ENCODE results near the gene MAB21L2. TPM values are rescaled to one million over a fixed set of nuclear protein-coding genes. Genes with fewer than 3 reads are reported as not detected.
"Not testable (repeated sequence)": the region's sequence is repeated elsewhere in the genome, so short reads cannot be mapped to it uniquely, and the experiment has no call there.

The MAB21L2 gene
- total RNA-seq, 4 donors from 2014 or later, result 0.23 to 3.1 (median 0.73) TPM

GRCh38 chr4:150561143-150561737, 20.7 kb upstream of the MAB21L2 start:
- TF ChIP-seq POLR2A (IDR thresholded peaks at IDR 0.05), result no peak
- TF ChIP-seq CTCF (IDR thresholded peaks at IDR 0.05), result no peak
- intact Hi-C loops (cut with DNase I), result no loop called here
- no peak overlapping the region for H3K27ac ChIP-seq
- no peaks in the 10 kb centered on the region for H3K27me3 ChIP-seq
- no peak for DNase-seq
- H3K4me3 ChIP-seq, result no peak overlapping the region
- H3K4me1 ChIP-seq, result no peaks in the 10 kb centered on the region
- peaks cover 0 to 7% (median 0%) of the 10 kb centered on the region in 3 donors for H3K36me3 ChIP-seq
- H3K9me3 ChIP-seq, result peaks cover 0 to 3% (median 0%) of the 10 kb centered on the region in 3 donors
- WGBS, 2 donors, result 91 to 93% methylated on average over 2 of the region's 2 CpGs

- peaks cover 0 to 3% (median 0%) of the 10 kb centered on the region in 3 donors for H3K9me3 ChIP-seq
- no peak overlapping the region for H3K27ac ChIP-seq
- TF ChIP-seq POLR2A (IDR thresholded peaks at IDR 0.05), result no peak
- no peak for TF ChIP-seq CTCF (IDR thresholded peaks at IDR 0.05)
- no peaks in the 10 kb centered on the region for H3K27me3 ChIP-seq
- no peak for DNase-seq
- H3K36me3 ChIP-seq, result peaks cover 0 to 7% (median 0%) of the 10 kb centered on the region in 3 donors
- intact Hi-C loops (cut with DNase I), result no loop called here
- 94 to 98% methylated on average over 2 of the region's 2 CpGs for WGBS, 2 donors
- H3K4me3 ChIP-seq, result no peak overlapping the region
- H3K4me1 ChIP-seq, result no peaks in the 10 kb centered on the region
These were observed 19.7 kb upstream of the MAB21L2 start for GRCh38 chr4:150562250-150562649.

- Histone ChIP-seq H3K27me3 (no peaks in the 10 kb centered on the region), H3K9me3 (peaks cover 0 to 3% (median 0%) of the 10 kb centered on the region in 3 donors), H3K27ac (no peak overlapping the region), H3K36me3 (peaks cover 0 to 7% (median 0%) of the 10 kb centered on the region in 3 donors), H3K4me3 (no peak overlapping the region), H3K4me1 (no peaks in the 10 kb centered on the region)
- TF ChIP-seq POLR2A (IDR thresholded peaks at IDR 0.05), result no peak
- no peak for TF ChIP-seq CTCF (IDR thresholded peaks at IDR 0.05)
- intact Hi-C loops (cut with DNase I), result no loop called here
- no peak for DNase-seq
These were observed 19.2 kb upstream of the MAB21L2 start for GRCh38 chr4:150562751-150563150.

GRCh38 chr4:150564967-150565366, 17.0 kb upstream of the MAB21L2 start:
- H3K9me3 ChIP-seq; H3K4me1 ChIP-seq; H3K4me3 ChIP-seq; DNase-seq; H3K36me3 ChIP-seq; intact Hi-C loops (cut with DNase I); H3K27ac ChIP-seq; H3K27me3 ChIP-seq: not testable (repeated sequence)
- WGBS, 2 donors, result 97 to 100% methylated on average over 2 of the region's 2 CpGs

GRCh38 chr4:150567070-150567469, 14.9 kb upstream of the MAB21L2 start:
- Histone ChIP-seq H3K27me3 (no peaks in the 10 kb centered on the region), H3K4me1 (no peaks in the 10 kb centered on the region), H3K27ac (no peak overlapping the region), H3K9me3 (peaks cover 0 to 3% (median 0%) of the 10 kb centered on the region in 3 donors), H3K36me3 (peaks cover 0 to 7% (median 0%) of the 10 kb centered on the region in 3 donors), H3K4me3 (no peak overlapping the region)
- 83 to 87% methylated on average over 3 of the region's 3 CpGs for WGBS, 2 donors
- no peak for DNase-seq
- TF ChIP-seq POLR2A (IDR thresholded peaks at IDR 0.05), result no peak
- intact Hi-C loops (cut with DNase I), result no loop called here

GRCh38 chr4:150569384-150569987, 12.5 kb upstream of the MAB21L2 start:
- 88 to 89% methylated on average over 5 of the region's 5 CpGs for WGBS, 2 donors
- DNase-seq, result no peak
- no peak for TF ChIP-seq POLR2A (IDR thresholded peaks at IDR 0.05)
- no peak for TF ChIP-seq CTCF (IDR thresholded peaks at IDR 0.05)
- Histone ChIP-seq H3K9me3 (peaks cover 0 to 3% (median 0%) of the 10 kb centered on the region in 3 donors), H3K36me3 (peaks cover 0 to 7% (median 0%) of the 10 kb centered on the region in 3 donors), H3K4me1 (no peaks in the 10 kb centered on the region), H3K4me3 (no peak overlapping the region), H3K27me3 (no peaks in the 10 kb centered on the region), H3K27ac (no peak overlapping the region)
- intact Hi-C loops (cut with DNase I), result no loop called here
